GM18870 (cell line): Measurements from ENCODE around the gene ZFYVE19.
"Not testable (repeated sequence)": the region's sequence is repeated elsewhere in the genome, so short reads cannot be mapped to it uniquely, and the experiment has no call there.

Experiments
- ATAC-seq: cut with Tn5 transposase; IDR thresholded peaks from one replicate; pipeline ENCODE4 v1.9.1; 2021; ENCODE audit warnings: moderate library complexity; ENCODE audit not compliant: unreplicated experiment

The ZFYVE19 gene

GRCh38 chr15:40845511-40846284 is 38.8 kb downstream of the ZFYVE19 start:
- no peak for ATAC-seq

- ATAC-seq, result no peak
These were observed 39.9 kb downstream of the ZFYVE19 start for GRCh38 chr15:40846841-40847222.

- no peak for ATAC-seq
These were observed 40.5 kb downstream of the ZFYVE19 start for GRCh38 chr15:40847223-40847961.

- no peak for ATAC-seq
These were observed 43.8 kb downstream of the ZFYVE19 start for GRCh38 chr15:40850576-40851112.

GRCh38 chr15:40852529-40852928 is 45.6 kb downstream of the ZFYVE19 start:
- ATAC-seq, result no peak

- no peak for ATAC-seq
These were observed 46.5 kb downstream of the ZFYVE19 start for GRCh38 chr15:40853241-40853890.

- ATAC-seq, result no peak
These were observed 47.3 kb downstream of the ZFYVE19 start for GRCh38 chr15:40854161-40854560.

GRCh38 chr15:40855706-40856234 is 48.9 kb downstream of the ZFYVE19 start:
- ATAC-seq, result no peak

GRCh38 chr15:40856746-40857145 is 49.9 kb downstream of the ZFYVE19 start:
- ATAC-seq, result no peak

GRCh38 chr15:40857601-40858341 is 50.9 kb downstream of the ZFYVE19 start:
- no peak for ATAC-seq

GRCh38 chr15:40858706-40859105 is 51.8 kb downstream of the ZFYVE19 start:
- no peak for ATAC-seq

- ATAC-seq, result no peak
These were observed 52.4 kb downstream of the ZFYVE19 start for GRCh38 chr15:40859206-40859851.

GRCh38 chr15:40861147-40861546 is 54.3 kb downstream of the ZFYVE19 start:
- not testable (repeated sequence) for ATAC-seq

GRCh38 chr15:40863660-40864270 is 56.9 kb downstream of the ZFYVE19 start:
- ATAC-seq, result no peak
